SJSA1 (cell line): Measurements from ENCODE around the gene IGFBPL1. TPM values are rescaled to one million over a fixed set of nuclear protein-coding genes. Genes with fewer than 3 reads are reported as not detected.
"Not testable (repeated sequence)": the region's sequence is repeated elsewhere in the genome, so short reads cannot be mapped to it uniquely, and the experiment has no call there.

Experiments
- DNase-seq, 2 experiments: peaks; one replicate each; pipeline ENCODE4 v3.0.0-alpha.2; 2015 to 2020; ENCODE audit warnings: low spot score in 2 of 2, low read depth in 1 of 2
- H3K27ac ChIP-seq: fragments of 250-450 bp; sonication (Bioruptor Pico); 2 replicates; pipeline ENCODE4 v1.5.1; 2020; ENCODE audit warnings: mild to moderate bottlenecking, moderate library complexity
- H3K27me3 ChIP-seq: fragments of 250-450 bp; sonication (Bioruptor Pico); replicated peaks from 2 replicates; pipeline ENCODE4 v1.5.1; 2020; ENCODE audit warnings: mild to moderate bottlenecking, moderate library complexity
- H3K36me3 ChIP-seq: fragments of 250-450 bp; sonication (Bioruptor Pico); 2 replicates; pipeline ENCODE4 v1.5.1; 2020; ENCODE audit warnings: mild to moderate bottlenecking
- H3K4me1 ChIP-seq: fragments of 250-450 bp; sonication (Bioruptor Pico); replicated peaks from 2 replicates; pipeline ENCODE4 v1.6.1; 2021; ENCODE audit warnings: mild to moderate bottlenecking
- H3K4me3 ChIP-seq: fragments of 250-450 bp; sonication (Bioruptor Pico); 2 replicates; pipeline ENCODE4 v1.5.1; 2020; ENCODE audit warnings: mild to moderate bottlenecking
- H3K9me3 ChIP-seq: fragments of 250-450 bp; sonication (Bioruptor Pico); replicated peaks from 2 replicates; pipeline ENCODE4 v1.5.1; 2020; ENCODE audit warnings: mild to moderate bottlenecking
- total RNA-seq: library from RNA; depleted of rRNA; stranded (reverse); fragments of >200 nt; shearing (Covaris generic); gene quantifications from 2 replicates; pipeline ENCODE4 v1.2.3, GENCODE V29; 2014

The IGFBPL1 gene
- total RNA-seq, 1 experiment from 2014 or later, result 1.7 TPM

DNA sequence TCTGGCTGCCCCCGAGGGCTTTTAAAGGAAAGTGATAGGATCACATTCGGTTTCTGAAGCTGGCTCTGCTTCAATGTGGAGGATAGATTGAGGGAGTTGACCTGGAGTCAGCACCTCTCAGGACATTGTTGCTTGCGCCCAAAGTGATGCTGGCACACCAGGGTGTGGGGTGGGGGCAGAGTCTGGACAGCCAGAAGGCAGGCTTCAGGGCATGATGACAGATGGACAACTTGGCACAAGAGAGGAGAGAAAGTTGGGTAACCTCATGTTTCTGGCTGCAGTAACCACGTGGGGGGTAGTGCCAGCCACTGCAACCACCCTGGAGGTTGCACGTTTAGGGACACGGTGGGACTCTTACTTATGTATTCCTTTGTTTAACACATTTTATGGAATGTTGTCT is 22.3 kb downstream of the IGFBPL1 start:
- Histone ChIP-seq H3K4me1 (peaks cover 7% of the 10 kb centered on the region), H3K27ac (no peak overlapping the region), H3K4me3 (no peak overlapping the region), H3K36me3 (no peaks in the 10 kb centered on the region), H3K27me3 (no peaks in the 10 kb centered on the region), H3K9me3 (no peaks in the 10 kb centered on the region)
- DNase-seq, result no peak

- not testable (repeated sequence) for H3K27me3 ChIP-seq, H3K4me1 ChIP-seq, H3K4me3 ChIP-seq, H3K36me3 ChIP-seq, H3K27ac ChIP-seq, H3K9me3 ChIP-seq
- DNase-seq, result peak in 1 of 2 experiments; percentile 15
Measured at GRCh38 chr9:38399191-38399590, 25.1 kb downstream of the IGFBPL1 start.

GRCh38 chr9:38396371-38396671 is 27.9 kb downstream of the IGFBPL1 start:
- peaks cover 5% of the 10 kb centered on the region; the same call in 1 of the 2 replicates for H3K36me3 ChIP-seq
- no peak overlapping the region for H3K27ac ChIP-seq
- H3K9me3 ChIP-seq, result no peaks in the 10 kb centered on the region
- no peak for DNase-seq
- H3K4me3 ChIP-seq, result no peak overlapping the region
- no peaks in the 10 kb centered on the region for H3K27me3 ChIP-seq
- H3K4me1 ChIP-seq, result peaks cover 7% of the 10 kb centered on the region

DNA sequence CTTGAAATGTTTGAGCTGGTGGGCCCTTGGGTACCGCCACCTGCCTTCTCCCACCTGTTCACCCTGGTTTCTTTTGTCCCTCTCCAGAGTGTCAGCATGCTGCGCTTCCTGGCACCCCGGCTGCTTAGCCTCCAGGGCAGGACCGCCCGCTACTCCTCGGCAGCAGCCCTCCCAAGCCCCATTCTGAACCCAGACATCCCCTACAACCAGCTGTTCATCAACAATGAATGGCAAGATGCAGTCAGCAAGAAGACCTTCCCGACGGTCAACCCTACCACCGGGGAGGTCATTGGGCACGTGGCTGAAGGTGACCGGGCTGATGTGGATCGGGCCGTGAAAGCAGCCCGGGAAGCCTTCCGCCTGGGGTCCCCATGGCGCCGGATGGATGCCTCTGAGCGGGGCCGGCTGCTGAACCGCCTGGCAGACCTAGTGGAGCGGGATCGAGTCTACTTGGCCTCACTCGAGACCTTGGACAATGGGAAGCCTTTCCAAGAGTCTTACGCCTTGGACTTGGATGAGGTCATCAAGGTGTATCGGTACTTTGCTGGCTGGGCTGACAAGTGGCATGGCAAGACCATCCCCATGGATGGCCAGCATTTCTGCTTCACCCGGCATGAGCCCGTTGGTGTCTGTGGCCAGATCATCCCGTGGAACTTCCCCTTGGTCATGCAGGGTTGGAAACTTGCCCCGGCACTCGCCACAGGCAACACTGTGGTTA is 28.4 kb downstream of the IGFBPL1 start:
- no peak for DNase-seq
- H3K9me3 ChIP-seq, result no peaks in the 10 kb centered on the region
- H3K4me1 ChIP-seq, result peaks cover 7% of the 10 kb centered on the region
- no peak overlapping the region for H3K27ac ChIP-seq
- no peak overlapping the region for H3K4me3 ChIP-seq
- H3K36me3 ChIP-seq, result peaks cover 5% of the 10 kb centered on the region; the same call in 1 of the 2 replicates
- H3K27me3 ChIP-seq, result no peaks in the 10 kb centered on the region

- Histone ChIP-seq H3K4me1 (peaks cover 6% of the 10 kb centered on the region), H3K27me3 (no peaks in the 10 kb centered on the region), H3K36me3 (peaks cover 5% of the 10 kb centered on the region; the same call in 1 of the 2 replicates), H3K4me3 (no peak overlapping the region), H3K9me3 (no peaks in the 10 kb centered on the region), H3K27ac (no peak overlapping the region)
- no peak for DNase-seq
Measured at GRCh38 chr9:38394416-38394815, 29.8 kb downstream of the IGFBPL1 start.

GRCh38 chr9:38393128-38393796 is 31.0 kb downstream of the IGFBPL1 start:
- no peak for DNase-seq
- H3K27ac ChIP-seq, result peak overlapping the region; percentile 53
- H3K4me3 ChIP-seq, result peak overlapping the region; percentile 81
- peaks cover 5% of the 10 kb centered on the region; the same call in 1 of the 2 replicates for H3K36me3 ChIP-seq
- no peaks in the 10 kb centered on the region for H3K27me3 ChIP-seq
- no peaks in the 10 kb centered on the region for H3K4me1 ChIP-seq
- H3K9me3 ChIP-seq, result no peaks in the 10 kb centered on the region

DNA sequence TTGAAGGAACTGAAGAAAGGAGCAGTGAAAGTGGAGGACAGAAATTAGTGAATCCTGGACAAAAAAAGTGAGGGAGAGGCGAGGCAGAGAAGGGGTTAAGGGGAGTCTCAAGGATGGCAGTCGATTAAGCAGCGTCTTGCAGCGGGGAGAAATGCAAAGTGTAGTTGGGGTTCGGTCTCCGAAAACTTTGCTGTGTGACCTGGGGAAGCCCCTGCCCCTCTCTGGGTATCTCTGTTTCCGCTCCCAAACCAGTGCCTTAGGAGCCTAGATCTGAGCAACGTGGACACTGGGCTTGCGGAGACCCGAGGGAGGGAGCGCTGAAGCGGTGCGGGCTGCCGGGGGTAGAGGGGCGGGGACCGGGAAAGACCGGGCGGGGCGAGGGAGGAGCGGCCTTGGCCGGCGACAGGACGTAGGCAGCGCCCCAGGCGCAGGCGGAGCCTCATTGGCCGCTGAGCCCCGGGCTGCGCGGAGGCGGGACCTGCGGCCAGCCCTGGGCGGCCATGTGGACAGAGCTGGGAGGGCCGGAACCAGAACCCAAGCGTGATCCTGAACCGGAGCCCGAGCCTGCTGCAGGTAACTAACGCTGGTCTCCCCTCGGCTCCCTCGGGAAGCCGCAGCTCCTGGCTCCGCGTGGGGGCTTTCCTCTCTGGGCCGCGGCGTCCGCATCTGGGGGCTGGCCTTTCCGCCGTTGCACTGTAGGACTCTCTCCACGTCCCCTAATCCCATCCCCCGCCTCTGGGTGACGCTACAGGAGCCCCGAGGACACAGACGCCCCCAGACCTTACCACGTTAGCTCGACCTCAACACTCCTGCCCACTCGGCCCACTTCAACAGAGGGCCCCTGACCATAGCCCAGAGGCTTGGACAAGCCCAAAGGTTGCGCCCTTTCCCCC is 31.8 kb downstream of the IGFBPL1 start, which contains the start of gene ALDH1B1:
ALDH1B1 (plus strand) TSS at position 468 of the 893 bp plus-strand sequence. CDS start 3,047 bp downstream, outside the sequence.
- no peaks in the 10 kb centered on the region for H3K27me3 ChIP-seq
- peak within 1 kb of the TSS; percentile 53 for H3K27ac ChIP-seq
- peak; percentile 71 to 75 for DNase-seq
- H3K9me3 ChIP-seq, result no peaks in the 10 kb centered on the region
- H3K4me1 ChIP-seq, result no peaks in the 10 kb centered on the region
- peaks cover 5% of the 10 kb centered on the region; the same call in 1 of the 2 replicates for H3K36me3 ChIP-seq
- peak within 1 kb of the TSS; percentile 81 for H3K4me3 ChIP-seq

GRCh38 chr9:38391278-38392118 is 32.8 kb downstream of the IGFBPL1 start:
- Histone ChIP-seq H3K36me3 (peaks cover 1% of the 10 kb centered on the region; the same call in 1 of the 2 replicates), H3K27ac (no peak overlapping the region), H3K4me3 (no peak overlapping the region), H3K27me3 (no peaks in the 10 kb centered on the region), H3K4me1 (no peaks in the 10 kb centered on the region), H3K9me3 (no peaks in the 10 kb centered on the region)
- no peak for DNase-seq

DNA sequence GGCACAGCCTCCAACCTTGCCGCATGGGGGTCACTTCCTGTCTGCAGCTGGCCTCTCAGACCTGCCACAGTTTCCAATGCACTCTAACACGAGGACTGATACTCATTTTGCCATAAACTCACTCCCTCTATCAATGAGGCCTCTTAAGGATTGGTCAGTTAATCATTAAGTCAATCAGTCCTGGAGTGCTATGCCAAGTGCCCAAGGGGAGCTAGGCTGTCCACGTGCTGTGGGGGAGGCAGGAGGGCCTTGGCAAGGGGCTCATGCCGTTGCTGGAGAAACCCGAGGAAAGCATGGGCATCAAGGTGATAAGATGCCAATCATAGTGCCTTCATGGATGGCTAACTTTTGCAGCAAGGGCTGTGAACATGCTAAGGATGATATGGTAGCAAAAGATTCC is 33.4 kb downstream of the IGFBPL1 start:
- Histone ChIP-seq H3K36me3 (no peaks in the 10 kb centered on the region), H3K4me3 (no peak overlapping the region), H3K4me1 (no peaks in the 10 kb centered on the region), H3K27ac (no peak overlapping the region), H3K27me3 (no peaks in the 10 kb centered on the region), H3K9me3 (no peaks in the 10 kb centered on the region)
- no peak for DNase-seq

- Histone ChIP-seq H3K4me3 (no peak overlapping the region), H3K9me3 (no peaks in the 10 kb centered on the region), H3K36me3 (no peaks in the 10 kb centered on the region), H3K4me1 (no peaks in the 10 kb centered on the region), H3K27me3 (no peaks in the 10 kb centered on the region), H3K27ac (no peak overlapping the region)
- no peak for DNase-seq
Measured at GRCh38 chr9:38390442-38390841, 33.8 kb downstream of the IGFBPL1 start.

DNA sequence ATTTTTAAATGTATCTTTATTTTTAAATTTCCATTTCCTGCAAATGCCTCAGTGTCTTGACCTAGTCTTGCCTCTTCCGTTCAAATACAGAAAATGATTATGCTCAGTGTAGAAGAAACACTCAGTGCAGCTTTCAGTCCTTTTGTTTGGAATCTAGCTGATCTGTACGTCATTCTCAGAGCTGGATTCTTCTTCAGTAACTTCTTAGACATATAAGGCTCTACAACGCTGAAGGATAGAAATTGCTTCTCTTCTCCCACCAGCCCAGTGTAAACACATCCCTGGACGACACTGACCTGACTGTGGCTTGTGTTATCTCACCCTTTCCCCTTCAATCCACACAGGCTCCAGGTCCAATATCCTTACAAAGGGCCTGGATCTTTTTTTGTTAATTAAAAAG is 34.9 kb downstream of the IGFBPL1 start:
- H3K27ac ChIP-seq, result no peak overlapping the region
- no peak overlapping the region for H3K4me3 ChIP-seq
- H3K36me3 ChIP-seq, result no peaks in the 10 kb centered on the region
- H3K4me1 ChIP-seq, result no peaks in the 10 kb centered on the region
- no peaks in the 10 kb centered on the region for H3K9me3 ChIP-seq
- no peak for DNase-seq
- H3K27me3 ChIP-seq, result no peaks in the 10 kb centered on the region

DNA sequence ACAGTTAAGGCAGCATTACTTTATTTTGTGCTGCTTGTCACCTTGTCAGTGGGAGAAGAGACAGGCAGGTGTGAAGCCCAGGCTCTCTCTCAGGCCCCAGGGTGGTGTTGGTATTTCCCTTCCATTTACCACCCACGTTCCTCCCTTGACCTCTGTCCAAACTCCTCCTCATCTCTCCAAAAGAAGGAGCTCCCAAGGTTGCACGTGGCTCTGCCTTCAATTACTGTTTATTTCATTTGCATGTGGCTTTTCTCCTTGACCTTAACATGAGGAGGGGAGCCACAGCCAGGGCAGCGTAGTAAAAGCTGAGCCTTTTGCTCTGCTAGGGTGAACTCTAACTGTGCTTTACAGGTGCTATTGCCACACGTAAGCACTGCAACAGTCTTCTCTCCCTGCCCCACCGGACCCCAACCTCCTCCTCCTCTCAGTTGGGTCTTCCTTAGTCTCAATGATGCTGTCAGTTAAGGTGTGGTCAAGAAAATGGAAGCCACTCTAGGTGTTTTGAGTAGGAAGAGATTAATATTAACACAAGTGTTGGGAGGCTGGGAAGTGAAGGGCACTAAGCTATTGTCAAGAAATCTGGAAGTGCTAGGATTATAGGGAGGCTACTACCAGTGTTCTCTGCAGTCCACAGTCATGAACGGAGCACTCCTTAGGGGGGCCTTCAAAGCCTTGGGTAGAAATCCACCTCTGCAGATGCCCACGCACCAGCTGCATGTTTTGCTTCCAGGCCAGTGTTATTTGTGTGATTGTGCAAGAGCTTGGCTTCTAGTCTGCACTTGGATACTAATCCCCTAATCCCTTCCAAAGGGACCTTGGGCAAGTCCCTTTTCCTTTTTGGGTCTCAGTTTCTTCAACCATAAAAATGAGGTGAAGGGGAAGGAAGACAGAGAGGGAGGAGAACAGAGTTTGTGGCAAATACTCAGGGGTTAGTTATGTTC is 35.7 kb downstream of the IGFBPL1 start:
- Histone ChIP-seq H3K27ac (no peak overlapping the region), H3K4me1 (peaks cover 3% of the 10 kb centered on the region), H3K9me3 (no peaks in the 10 kb centered on the region), H3K36me3 (no peaks in the 10 kb centered on the region), H3K4me3 (no peak overlapping the region), H3K27me3 (no peaks in the 10 kb centered on the region)
- no peak for DNase-seq
